DMS 273 (cell line): ENCODE data around the gene ELMO1.

Source experiments
- DNase-seq: peaks from one replicate; lab custom pipeline; 2025; ENCODE audit not compliant: unreplicated experiment; lab: John Stamatoyannopoulos, UW

The ELMO1 gene

DNA sequence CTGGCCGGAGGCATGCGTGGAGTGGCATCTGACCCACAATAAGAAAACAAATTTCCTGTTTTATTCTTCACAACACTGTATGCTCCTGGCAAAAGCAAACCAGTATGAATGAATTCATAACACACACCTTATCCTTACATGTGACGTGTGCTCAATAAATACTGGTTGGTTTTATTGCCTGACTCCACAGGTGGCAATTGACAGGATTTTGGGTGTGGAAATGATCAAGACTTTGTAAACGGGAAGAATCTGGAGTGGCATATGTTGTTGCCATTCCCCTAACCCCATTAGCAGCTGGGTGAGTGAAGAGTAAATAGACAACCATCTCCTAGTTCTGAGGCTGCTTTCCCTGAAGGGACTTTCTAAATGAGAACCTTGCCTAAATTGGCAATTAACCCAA lies 508.8 kb downstream of the ELMO1 start:
- peak; percentile 87 for DNase-seq

DNA sequence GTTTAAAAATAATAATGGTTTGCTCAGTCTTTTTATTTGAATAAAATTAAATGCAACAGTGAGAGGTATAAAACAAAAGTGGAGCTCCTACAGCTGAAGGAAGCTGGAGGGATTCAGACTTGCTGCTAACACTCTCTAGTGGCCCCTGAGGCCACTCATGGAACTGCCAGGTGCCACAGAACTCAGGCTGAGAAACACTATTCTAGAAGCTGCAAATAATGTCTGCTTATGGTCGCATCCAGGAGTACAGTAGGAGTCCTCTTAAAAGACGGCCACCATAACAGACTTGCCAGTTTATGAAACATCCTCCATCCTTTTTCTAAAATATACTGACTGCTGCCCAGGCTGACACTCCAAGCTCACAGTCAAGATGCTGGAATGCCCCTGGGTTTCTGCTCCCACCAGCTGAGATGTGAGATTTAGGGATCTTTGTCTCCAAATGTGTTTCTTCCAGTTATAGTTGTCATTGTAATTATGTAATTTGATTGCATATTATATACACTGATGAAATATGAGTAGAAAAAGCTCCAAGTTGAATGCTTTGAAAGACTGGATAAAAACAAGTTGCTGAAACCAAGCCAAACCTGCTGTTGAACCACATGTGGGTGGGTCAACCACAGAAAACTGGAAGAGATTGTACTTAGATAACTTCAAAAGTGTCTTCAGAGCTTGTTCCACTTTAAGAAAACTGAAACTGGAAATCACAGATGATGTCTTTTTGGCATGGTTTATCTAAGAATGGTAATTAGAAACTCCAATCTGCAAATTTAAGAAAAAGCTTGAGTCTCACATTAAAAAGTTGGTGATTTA lies 510.7 kb downstream of the ELMO1 start:
- DNase-seq: peak; percentile 47

DNA sequence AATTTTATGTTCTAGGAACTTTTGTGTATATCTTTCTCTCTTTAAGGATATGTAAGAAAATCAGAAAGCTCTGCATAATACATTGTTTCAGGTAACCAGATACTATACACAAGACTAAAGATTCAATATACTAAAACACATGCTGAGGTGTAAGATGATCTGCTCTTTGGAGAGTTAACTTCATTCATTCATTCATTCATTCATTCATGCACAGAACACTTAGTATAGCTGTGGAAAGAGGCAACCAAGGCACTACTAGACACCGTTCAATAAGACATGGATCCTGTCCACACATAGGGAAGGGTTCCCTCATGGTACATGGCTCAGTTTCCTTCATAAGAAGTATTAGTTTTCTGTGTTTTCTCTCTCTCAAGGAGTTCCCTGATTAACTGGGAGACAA lies 516.8 kb downstream of the ELMO1 start:
- no peak for DNase-seq

DNA sequence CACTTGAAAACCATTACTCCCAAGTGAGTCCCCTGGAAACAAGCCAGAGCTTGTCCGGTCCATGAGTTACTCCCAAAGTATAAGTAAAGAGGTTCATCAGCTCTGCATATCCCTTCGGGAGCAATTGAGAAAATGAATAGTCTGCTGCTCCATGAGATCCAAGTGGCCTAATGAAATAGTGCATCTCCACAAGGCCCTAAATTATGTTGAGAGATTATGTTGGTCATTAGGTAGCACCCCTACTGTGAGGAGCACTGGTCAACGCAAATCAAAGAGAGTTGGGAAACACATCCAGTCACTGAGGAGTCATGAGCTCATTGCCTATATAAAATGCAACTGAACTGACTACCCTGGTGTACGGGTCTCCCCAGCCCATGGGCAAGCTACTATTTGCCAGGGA lies 518.9 kb downstream of the ELMO1 start:
- DNase-seq: no peak

DNA sequence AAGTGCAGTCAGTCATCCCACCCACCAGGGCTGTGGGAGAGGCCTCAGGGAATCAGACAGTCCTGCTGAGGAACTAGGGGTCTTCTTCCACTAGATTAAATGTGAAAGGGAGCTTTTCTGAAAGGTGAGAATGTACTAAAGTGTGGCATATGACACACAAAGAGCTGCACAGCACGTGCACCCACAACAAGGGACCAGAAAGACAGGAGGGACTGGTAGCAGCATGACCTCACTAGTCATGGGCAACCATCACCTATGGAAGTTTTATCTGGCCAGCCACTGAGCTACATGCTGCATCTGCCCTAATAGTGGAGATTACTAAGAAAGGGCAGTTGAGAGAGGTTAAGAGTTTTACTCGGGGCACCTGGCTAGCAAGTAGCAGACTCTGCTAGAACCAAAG lies 519.9 kb downstream of the ELMO1 start:
- no peak for DNase-seq

DNA sequence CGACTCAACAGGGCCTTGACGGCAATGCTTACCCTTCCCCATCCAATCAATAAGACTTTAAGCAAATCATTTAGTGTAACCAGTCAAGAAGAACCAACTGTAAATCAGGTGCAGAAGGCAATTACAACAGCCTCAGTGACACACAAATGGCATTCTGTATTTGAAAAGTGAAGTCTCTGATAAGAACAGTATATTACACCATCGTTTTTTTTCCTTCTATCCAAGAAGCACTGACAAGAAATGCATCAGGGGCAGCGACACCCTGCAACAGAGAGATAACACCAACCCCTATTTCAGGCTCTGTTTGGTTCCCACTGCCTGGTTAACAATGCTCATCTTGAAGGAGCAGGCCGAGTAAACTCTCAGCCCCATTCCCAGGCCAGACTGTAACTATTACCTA lies 520.4 kb downstream of the ELMO1 start:
- DNase-seq: no peak

DNA sequence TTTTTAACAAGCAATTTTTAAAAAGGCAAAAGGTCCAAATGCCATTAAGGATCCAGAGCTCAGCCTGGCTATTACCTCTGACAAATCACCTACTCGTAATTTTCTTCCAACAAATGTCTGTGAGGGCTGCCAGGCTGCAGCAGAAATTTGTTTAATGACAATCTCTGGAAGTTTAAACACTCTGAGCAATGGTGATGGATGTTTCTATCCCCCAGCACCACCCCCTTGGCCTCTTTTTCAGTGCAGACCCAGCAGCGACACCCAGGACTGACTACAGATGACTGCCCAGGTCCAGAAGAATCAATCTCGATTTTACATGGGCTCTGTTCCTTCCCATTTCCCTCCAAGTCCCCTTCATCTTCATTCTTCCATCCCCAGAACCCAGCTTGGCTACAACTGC lies 523.0 kb downstream of the ELMO1 start:
- no peak for DNase-seq

DNA sequence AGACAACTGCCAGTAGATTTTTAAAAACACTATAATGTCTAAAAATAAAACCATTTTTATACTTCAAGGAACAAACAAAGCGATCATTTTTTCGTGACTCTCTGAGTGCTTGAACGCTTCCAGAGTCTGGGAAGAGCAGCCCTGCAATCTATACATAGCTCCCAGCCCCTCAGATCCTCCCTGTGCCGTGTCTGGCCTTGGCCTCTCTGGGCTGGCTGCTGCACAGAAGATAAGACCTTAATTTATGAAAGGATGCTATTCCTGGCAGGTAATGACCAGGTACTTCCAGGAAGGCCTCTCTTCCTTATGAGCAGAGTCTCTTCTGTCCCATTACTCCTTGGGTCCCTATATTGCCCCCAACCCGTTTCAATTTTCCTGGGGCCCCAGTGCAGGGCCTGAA lies 523.5 kb downstream of the ELMO1 start:
- DNase-seq: no peak

DNA sequence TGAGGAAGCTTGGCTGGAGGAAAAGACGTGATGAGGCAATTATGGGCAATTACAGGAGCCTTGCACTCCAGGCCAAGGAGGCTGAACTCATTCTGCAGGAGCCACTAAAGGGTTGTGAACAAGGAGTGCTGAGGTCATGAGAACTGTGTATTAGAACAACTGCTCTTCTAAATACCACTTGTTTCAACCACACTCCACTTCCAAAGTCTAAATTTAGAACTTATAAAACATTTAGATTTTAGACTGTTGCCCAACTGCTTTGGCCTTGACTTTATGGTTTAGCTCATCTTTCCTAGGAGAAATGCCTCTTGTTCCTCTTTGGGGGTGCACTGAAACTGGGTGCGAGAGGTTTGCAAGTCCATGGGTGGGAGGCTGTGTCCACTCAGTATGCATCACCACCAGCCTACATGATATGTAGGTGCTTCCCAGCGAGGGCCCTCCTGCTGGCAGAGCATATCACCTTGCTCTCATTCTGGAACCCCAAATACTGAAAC lies 524.7 kb downstream of the ELMO1 start:
- DNase-seq: no peak

DNA sequence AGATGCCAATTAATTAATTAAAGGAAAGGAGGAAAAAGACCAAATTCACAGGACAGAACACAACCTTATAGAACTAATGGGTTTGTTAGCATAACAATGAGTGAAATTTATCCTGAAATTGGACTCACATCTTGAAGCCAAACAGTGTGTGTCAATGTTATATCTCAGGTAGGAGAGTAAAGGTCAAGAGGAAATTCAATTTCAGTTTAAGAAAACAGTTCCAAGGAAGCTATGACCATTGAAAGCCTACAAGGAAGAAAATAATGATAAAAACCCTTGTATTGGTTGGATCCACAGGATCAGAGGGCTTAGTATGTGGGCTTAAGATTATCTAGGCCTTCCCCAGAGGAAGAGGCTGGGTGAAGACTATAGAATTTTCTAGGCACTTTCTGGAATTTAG lies 525.5 kb downstream of the ELMO1 start:
- no peak for DNase-seq

DNA sequence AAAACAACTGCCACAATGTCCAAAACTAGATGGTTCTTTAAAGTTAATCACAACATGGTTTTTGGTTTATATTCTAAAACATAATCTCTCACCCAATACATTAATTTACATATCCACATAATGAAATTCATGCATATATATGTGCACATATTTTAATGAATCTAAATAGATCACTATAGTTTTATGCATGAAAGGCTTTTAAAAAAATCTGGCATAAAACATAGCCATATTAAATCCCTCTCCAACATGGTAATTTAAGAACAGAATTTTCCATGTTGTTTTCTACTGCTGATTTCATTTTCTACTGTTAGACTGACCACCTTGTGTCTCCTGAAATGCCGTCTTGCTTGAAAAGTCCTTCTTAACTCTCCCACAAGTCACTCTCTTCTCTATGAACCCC lies 528.2 kb downstream of the ELMO1 start:
- DNase-seq: no peak

DNA sequence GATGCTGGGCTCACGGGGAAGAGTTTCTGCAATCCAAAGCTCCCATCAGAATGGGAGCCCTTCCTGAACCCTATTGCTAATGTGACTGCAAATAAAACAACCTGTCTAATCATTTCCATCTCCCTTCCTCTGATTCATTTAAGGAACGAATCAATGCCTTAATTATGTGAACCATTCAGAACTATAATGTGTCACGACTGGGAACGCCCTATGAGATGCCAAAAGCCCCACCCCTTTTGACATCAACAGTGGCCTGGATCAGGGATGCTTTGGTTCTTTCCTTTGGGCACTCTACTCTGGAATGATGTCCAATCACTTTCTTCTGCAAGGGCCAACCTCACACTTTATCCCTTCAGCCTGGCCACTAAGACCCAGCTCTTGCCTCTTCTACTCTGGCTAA lies 528.9 kb downstream of the ELMO1 start:
- DNase-seq: no peak

DNA sequence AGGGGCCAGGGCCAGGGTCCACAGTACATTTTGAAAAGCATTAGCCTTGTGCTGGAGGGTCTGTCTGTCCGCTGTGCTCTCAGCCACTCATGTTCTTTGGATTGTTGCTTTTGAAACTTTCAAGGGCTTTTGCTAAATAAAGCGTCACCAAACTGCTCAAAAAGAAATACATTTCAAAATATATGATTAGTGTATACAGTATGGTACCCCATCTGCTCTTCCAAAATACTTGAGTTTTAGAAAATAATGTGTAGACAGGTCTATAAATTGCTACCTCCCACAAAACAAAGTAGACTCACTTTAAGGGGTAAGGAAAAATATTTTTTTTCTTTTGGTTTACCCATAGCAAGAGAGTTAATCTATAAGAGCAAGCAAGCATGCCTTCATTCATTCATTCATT lies 530.1 kb downstream of the ELMO1 start:
- no peak for DNase-seq

DNA sequence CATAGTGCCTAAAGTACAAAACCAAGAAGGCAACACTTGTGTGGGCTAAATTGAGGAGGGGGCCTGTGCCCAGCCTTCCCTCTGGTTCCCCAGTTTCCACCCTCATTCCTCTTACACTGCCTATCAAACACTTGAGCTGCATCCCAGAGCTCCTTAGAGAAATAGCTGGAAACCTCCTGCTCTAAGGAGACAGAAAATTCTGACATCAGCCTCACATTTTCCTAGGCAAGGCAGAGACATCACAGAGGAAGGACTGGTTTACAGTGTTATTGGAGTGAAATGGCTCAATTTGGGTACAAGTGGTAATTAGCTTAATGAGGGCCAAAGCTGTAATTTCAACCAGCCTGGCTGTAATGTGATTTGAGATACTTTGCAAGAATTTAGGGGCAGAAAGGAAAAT lies 532.0 kb downstream of the ELMO1 start:
- DNase-seq: no peak

DNA sequence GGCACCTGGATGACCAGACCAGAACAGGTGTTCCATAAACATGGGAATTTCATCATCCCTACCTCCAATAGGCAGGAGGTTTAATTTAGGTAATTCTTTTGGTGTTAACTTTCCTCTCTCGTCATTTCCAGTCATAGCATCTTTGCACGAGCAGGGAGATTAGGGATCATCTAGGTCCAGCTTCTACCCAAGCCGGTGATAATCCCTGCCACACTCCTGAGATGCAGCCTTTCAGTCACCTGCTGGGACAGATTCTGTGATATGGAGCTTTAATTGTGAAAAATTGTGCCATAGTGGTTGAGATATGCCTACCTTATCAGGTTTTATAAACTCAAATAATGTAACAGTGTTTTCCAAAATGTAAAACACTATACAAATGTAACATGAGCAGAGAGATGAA lies 532.5 kb downstream of the ELMO1 start:
- no peak for DNase-seq

DNA sequence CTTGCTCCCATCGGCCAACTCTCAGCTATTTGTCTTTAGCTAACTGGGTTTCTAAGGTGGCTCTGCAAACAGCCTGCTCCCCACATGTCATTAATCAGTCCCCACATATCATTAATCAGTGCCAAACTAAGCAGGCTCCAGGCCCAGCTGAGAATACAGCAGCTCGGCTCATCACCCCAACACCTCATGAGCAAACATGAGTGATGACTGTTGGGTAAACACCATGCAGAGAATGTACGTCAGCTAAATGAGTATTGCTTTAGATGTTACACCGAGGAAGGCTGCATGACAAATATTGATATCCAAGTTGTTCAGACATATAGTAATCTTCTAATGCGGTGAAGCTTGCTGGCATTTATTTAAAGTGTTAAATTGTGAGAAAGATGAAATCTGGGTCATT lies 536.9 kb downstream of the ELMO1 start:
- no peak for DNase-seq

DNA sequence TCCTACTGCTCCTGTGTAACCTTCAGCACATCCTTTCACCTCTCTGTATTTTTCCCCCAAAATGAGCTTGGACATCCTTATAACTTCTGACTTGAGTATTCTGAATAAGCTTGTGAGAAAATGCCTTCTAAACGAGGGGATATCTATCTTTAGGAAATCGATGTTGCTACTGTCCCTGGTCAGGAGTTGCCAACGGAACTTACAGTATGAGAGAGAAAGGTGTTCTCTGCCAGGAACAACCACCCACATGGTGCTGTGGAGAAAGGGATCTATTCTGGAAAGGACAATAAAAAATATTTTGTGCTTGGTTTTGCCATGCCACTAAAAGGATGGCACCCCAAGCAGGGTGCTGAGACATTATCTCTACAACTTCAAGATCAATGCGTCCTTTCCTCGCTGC lies 537.8 kb downstream of the ELMO1 start:
- DNase-seq: no peak

DNA sequence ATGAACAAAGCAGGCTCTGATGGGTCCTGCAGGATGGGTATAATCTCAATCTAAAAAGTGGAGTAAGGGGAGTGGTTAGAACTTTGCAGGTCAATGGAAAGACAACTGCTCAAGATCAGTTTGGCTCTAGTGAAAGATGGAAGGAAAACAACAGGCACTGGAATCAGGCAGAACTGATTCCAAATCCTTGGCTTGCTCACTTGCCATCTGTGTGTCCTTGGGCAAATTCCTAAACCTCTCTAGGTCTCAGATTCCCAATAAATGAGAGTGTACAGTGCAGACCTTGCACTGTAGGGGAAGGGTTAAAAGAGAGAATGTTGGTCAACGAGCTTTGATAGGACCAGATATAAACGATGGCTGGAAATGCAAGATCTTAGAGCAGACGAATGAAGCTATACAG lies 538.3 kb downstream of the ELMO1 start:
- no peak for DNase-seq

DNA sequence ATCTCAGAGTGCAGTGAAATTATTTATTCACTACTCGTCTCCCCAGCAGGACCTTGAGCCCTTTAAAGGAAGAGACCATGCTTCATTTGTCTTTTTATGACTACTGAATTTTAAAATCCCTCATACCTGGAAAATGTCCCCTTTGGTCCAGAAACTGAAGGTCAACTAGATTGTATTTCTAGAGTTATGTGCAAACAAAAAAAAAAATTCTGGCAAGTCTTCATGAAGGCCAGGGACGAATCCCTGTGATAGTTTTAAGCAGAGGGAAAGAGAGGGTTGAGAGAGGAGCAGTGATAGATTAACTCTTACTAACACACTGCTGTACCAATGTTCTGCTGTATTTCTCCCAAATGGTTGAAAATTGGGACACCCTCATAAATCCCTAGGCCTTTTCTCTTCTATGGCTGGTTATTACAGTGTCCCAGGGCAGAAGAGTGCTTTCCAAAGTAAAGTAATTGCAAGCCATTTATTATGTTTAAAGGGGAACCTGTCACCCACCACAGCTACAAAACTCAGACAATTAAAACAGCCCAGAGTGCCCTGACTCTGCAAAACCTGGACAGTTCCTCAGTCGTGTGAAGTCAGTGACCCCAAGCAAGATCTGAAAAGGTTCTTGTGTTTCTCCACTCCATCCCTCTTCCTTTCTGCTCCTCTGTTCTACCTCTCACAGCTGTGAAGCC lies 541.6 kb downstream of the ELMO1 start:
- DNase-seq: no peak

DNA sequence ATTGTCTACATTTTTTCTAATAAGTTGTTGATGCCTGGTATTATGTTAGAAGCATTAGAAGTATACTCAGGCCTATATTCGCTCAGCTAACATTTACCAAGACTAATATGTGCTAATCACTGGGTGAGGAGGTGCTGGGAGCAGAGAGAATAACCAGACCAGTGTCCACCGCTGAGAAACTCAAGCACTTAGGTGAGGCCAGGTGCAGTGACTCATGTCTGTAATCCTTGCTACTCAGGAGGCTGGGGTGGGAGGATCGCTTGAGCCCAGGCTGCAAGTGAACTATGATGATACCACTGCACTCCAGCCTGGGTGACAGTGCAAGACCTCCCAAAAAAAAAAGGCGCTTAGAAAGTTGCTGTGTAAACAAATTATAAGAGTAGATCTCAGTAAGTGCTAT lies 542.2 kb downstream of the ELMO1 start:
- DNase-seq: no peak

DNA sequence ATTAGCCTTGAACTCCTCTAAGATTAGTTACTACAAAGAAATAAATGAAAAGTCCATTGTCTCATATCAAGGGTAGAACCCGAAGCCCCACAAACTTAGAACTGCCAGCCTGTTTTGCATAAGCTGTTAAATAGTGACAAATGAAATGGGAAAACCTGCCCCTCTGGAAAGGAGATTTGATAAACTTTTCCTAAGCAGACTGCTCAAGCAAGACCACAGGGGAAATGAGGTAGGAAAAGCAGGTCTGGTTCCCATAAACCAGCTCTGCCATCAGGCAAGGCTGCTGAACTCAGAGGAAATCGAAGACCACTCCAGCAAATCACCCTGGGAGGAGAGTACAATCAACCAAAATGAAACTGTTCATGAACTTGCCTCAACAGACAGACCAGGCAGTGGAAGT lies 542.8 kb downstream of the ELMO1 start:
- DNase-seq: no peak

DNA sequence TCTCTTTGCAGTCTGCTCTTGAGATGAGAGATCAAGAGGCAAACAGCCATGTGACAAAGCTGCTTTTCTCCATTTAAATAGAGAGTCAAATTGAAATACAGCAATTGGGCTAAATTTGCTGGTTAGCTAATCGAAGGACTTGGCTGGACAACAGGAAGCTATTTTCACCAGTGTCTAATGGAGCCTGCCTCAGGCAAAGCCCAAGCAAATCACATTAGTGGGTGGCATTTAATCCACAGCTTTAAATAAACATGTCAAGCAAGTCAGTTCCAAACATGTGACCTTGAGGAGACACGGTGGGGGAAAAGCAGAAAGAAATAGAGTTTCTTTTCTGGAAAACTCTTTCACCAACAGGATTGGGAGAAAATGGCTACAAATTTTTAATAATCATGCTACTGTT lies 543.9 kb downstream of the ELMO1 start:
- DNase-seq: no peak

DNA sequence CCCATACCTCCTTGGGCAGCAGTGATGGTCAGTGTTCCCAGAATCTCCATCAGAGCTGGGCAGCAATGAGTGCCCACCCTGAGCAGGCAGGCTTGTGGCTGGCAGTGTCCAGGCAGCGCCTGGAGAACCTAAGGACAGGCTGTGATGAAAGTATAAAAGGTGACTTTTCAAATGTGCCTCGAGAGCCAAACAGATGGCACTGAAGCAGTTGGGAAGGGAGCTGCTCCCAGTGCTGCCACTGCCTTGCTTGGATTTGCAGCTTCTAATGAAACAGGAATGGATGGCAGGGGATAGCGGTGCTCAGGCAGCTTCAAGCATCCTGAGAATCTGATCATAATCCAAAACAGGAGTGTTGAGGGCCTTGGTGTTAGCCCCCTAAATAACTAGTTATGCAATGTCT lies 544.6 kb downstream of the ELMO1 start:
- no peak for DNase-seq
